GM19324 (cell line): ENCODE data around the gene RBM3.

Experiments used
- ATAC-seq: cut with Tn5 transposase; IDR thresholded peaks from one replicate; pipeline ENCODE4 v1.9.1; 2021; ENCODE audit warnings: mild to moderate bottlenecking, moderate library complexity; ENCODE audit not compliant: unreplicated experiment, low FRiP score

Gene RBM3

GRCh38 chrX:48575642-48576041 is 1.4 kb downstream of the RBM3 start:
- ATAC-seq = no peak

DNA sequence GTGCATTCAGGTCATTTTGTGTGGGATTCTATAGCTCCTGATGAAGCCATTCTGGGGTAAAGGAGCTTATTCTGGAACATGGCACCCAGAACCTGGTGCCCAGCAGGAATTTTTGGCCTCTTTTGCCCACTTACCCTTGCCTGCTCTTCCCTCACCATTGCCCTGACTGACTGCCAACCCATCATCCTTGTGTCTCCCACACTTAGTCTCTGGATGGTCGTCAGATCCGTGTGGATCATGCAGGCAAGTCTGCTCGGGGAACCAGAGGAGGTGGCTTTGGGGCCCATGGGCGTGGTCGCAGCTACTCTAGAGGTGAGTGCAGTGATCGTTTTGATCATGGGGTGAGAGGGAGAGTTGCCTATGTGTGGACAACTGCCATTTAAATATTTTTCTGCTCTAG is 1.8 kb downstream of the RBM3 start:
- ATAC-seq = no peak

GRCh38 chrX:48578661-48579128 is 4.4 kb downstream of the RBM3 start:
- no peak for ATAC-seq

- ATAC-seq = no peak
Observed at GRCh38 chrX:48579259-48579658, 5.0 kb downstream of the RBM3 start.

DNA sequence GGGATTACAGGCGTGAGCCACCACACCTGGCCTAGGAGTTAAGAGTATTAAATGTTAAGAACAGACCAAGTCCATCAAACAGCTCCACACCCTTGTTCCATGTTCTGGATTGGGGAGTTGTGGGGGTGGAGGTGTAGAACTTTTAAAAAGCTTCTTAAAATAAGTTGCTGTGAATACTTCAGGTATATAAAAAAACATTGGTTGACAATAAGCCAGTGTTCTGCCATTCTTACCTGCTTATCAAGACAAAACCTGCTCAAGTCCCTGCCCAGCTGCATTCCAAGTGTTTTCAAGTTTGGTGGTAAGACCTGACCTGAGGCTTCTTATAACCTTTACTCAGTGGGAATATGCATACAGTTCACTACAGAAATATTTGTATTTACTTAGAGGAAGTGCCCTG is 6.4 kb downstream of the RBM3 start:
- ATAC-seq = no peak

GRCh38 chrX:48584698-48585097 is 10.4 kb downstream of the RBM3 start:
- ATAC-seq = no peak

- no peak for ATAC-seq
Observed at GRCh38 chrX:48589482-48590162, 15.3 kb downstream of the RBM3 start.

DNA sequence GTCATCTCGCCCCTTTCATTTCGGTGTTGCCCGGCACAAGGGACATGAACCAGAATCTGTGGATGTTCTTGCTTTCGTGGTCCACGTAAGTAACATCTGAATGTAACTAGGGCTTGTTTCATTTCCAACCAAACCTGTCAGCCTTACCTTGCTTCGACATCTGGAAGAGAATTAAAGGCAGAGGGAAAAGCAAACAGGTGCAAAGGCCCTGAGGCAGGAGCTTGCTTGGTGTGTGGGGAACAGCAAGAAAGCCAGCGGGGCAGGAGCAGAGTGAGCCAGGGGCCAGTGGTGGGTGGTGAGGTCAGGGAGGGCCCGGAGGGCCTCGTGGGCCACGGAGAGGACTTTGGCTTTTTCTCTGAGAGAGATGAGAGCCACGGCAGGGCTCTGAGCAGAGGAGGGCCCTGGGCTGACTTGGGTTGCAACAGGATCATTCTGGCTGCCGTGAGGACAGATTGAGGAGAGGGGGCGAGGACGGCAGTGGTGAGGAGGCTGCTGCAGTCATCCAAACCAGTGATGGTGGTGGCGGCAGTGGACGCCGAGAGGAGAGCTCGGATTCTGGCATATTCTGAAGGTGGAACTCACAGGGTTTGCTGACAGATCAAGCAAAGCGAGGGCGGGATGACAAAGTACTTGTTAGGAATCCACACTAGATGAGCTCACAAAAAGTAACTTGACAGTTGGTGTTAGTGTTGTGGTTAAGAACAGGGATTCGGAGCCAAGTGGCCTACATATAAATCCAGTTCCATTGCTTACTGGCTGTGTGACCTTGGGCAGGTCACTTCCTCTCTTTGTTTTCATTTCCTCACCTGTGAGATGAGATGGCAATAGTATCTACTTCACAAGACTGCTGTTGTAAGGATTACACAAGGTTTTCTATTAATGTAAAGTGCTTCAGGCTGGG is 16.2 kb downstream of the RBM3 start:
- no peak for ATAC-seq

- ATAC-seq = no peak
Observed at GRCh38 chrX:48591255-48591791, 17.0 kb downstream of the RBM3 start.

DNA sequence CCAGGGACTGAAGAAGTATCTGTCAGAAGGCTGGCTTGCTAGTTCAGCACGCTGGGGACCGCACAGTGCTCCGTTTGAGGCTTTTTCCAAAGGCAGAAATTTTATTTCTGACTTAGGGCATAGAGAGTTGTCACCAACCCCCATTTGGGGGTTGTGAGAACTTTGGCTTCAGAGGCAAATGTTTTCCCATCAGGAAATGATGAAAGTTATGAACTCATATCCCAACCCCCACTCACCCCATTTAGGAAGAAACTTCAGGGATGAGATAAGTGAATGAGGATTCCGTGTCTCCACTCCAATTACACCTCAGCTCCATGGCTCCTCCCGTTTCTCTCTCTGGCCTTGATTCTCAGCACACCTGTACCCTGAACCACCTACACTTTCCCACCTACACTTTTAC is 18.7 kb downstream of the RBM3 start:
- ATAC-seq = no peak

DNA sequence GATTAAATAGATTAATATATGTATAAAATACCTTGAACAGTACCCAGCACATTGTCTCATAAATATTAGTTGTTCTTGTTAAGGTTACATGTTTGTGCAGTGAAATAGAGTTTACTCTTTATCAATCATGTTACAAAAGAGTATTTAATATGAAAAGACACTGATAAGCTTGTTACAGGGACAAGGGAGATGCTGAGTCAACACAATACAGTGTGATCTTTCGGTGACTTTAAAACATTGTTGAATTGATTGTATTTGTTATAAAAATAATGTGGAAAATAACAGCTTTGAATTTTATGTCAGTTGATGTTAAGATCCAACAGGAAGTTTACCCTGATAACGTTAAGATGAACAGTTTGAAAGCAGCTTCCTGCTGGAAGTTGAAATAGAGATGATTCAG is 21.6 kb downstream of the RBM3 start:
- ATAC-seq = no peak

DNA sequence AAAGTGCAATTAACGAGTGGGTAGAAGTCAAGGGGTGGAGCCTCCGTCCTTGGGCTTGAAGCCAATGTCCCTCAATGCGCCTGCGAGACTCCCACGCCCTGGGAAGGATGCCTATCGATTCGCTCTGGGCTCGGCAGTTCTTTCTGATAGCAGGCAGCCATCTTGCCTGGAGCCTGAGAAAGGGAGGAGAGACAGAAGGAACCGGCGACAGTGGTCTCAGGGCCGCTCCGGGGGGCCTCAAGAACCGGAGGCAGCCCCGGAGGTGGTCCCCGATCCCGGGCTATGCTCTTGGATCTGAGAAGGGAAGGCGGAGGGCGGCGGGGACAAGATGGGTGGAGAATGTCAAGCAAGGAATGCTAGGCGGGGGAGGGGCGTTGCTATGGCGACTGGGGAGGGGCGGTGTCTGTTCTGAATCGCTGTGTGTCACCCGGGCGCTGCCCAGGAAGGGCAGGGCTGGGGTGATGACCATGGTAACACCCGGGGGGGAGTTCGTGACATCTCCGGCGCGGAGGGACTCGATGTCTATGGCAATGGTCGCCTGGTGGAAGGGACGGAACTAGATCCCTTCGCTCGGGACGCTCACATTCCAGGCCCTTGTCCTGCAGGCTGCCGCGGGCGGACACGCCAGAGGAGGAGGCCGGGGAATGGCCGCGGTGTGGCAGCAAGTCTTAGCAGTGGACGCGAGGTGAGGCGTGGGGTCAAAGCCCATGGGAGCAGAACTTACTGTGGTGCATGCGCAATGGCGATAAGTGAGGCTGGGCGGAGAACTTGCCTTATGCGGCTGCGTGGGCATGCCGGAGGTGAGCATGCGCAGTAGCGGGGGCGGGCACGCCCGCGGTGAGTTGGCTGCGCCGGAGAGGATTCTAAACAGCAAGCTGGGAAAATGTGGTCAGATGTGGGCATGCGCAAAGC is 23.3 kb downstream of the RBM3 start, which contains the start of gene WDR13:
TSS of gene WDR13 (plus strand) at position 140 of the 912 bp plus-strand sequence. CDS start at position 645, 505 bp downstream.
- peak; percentile 81 for ATAC-seq

DNA sequence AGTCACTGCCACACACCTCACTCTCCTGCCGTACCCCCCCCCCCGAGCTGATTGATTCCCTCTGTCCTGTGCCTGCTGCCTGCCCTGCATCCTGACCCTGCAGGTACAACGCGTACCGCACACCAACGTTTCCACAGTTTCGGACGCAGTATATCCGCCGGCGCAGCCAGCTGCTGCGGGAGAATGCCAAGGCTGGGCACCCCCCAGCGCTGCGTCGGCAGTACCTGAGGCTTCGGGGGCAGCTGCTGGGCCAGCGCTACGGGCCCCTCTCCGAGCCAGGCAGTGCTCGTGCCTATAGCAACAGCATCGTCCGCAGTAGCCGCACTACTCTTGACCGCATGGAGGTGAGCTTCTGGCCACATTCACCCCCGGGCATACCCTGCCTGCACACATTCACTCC is 24.3 kb downstream of the RBM3 start:
- no peak for ATAC-seq

- no peak for ATAC-seq
Observed at GRCh38 chrX:48599341-48599740, 25.1 kb downstream of the RBM3 start.

DNA sequence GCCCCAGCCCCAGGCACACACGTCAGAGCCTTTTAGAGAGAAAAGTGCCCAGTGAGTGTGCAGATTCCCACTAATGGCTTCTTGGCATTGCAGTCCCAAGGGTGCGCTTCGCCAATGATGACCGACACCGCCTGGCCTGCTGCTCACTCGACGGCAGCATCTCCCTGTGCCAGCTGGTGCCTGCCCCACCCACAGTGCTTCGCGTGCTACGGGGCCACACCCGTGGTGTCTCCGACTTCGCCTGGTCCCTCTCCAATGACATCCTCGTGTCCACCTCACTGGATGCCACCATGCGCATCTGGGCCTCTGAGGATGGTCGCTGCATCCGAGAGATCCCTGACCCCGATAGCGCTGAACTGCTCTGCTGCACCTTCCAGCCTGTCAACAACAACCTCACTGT is 25.9 kb downstream of the RBM3 start:
- no peak for ATAC-seq

DNA sequence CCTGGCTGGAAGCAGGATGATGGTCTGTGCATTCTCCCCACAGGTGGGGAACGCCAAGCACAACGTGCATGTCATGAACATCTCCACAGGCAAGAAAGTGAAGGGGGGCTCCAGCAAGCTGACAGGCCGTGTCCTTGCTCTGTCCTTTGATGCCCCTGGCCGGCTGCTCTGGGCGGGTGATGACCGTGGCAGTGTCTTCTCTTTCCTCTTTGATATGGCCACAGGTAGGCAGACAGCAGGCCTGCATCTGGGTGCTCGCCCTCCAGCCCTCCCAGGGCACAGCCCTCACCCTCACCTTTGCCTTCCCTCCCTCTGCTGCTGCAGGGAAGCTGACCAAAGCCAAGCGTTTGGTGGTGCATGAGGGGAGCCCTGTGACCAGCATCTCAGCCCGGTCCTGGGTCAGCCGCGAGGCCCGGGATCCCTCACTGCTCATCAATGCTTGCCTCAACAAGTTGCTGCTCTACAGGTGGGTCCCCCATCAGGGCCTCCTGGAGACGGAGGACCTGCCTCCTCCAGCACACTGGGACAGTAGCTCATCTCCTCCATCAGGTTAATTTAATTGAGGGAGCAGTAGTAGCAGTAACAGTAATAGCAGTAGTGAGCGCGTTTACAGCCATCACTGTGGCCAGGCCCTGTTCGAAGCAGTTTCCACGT is 27.6 kb downstream of the RBM3 start:
- ATAC-seq = no peak

DNA sequence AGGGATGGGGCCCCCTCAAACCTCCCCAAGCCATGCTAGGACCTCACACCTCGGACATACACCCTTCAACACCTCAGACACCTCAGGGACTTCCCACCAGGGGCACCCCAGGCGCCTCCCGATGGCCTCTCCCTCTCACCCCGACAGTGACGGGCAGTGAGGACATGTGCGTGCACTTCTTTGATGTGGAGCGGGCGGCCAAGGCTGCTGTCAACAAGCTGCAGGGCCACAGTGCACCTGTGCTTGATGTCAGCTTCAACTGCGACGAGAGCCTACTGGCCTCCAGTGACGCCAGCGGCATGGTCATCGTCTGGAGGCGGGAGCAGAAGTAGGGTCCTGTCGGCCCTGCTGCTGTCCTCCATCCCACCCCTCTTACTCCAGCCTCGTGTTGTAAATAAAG is 30.4 kb downstream of the RBM3 start:
- no peak for ATAC-seq

DNA sequence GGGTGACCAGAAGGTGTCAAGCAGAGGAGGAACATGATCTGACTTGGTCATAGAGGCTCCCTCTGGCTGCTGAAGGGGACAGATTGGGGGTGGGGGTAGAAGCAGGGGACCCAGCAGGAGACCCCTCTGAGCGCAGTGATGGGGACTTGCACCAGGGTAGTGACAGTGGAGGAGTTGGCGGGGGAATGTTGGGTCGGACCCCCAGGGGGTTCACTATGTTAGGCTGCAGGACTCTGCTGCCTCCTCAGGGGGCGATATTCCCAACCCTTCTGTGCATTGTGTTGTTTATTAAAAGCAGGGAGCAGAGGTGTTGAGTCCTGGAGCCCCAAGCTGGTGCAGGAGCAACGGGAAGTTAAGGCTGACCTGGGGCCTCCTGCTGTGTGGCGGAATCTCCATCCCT is 31.8 kb downstream of the RBM3 start:
- no peak for ATAC-seq

- ATAC-seq = no peak
Observed at GRCh38 chrX:48611703-48612102, 37.4 kb downstream of the RBM3 start.
